Measurements from ENCODE around the gene NFATC2. TPM values are rescaled to one million over a fixed set of nuclear protein-coding genes. Genes with fewer than 3 reads are reported as not detected.

Gene NFATC2
- polyA plus RNA-seq, 1 donor from 2014 or later = not detected

GRCh38 chr20:51412333-51412871 lies 130.1 kb downstream of the NFATC2 start:
- H3K27ac ChIP-seq (ENCODE audit: low read length) = no peak overlapping the region
- H2AFZ ChIP-seq (ENCODE audit: low read depth, low read length) = no peak overlapping the region
- H4K20me1 ChIP-seq (ENCODE audit: insufficient read depth) = no peaks in the 10 kb centered on the region
- H3K79me2 ChIP-seq (replicated peaks; ENCODE audit: insufficient read depth, low read length) = no peaks in the 10 kb centered on the region
- H3K9me3 ChIP-seq (ENCODE audit: low read length) = no peaks in the 10 kb centered on the region
- H3K9me2 ChIP-seq (ENCODE audit: insufficient read depth, low read length) = no peaks in the 10 kb centered on the region
- no peaks in the 10 kb centered on the region for H3F3A ChIP-seq (ENCODE audit: insufficient read depth, low read length, poor library complexity, severe bottlenecking)
- no peak overlapping the region for H3K4me2 ChIP-seq (ENCODE audit: low read length)
- no peak overlapping the region for H3K9ac ChIP-seq (ENCODE audit: low read length)
- TF ChIP-seq TAF1 (IDR thresholded peaks at IDR 0.05; ENCODE audit: low read depth) (no peak), CTCF (IDR thresholded peaks at IDR 0.05; ENCODE audit: poor library complexity, severe bottlenecking) (no peak), EP300 (conservative IDR thresholded peaks at IDR 0.05; ENCODE audit: poor library complexity, severe bottlenecking) (no peak), EZH2 (IDR thresholded peaks at IDR 0.05; ENCODE audit: borderline replicate concordance, insufficient read depth, low read length, poor library complexity, severe bottlenecking) (no peak), RAD21 (conservative IDR thresholded peaks at IDR 0.05) (no peak), MXI1 (conservative IDR thresholded peaks at IDR 0.05; ENCODE audit: poor library complexity, severe bottlenecking) (no peak), REST (IDR thresholded peaks at IDR 0.05; ENCODE audit: borderline replicate concordance) (no peak), POLR2AphosphoS5 (IDR thresholded peaks at IDR 0.05) (no peak), SMC3 (conservative IDR thresholded peaks at IDR 0.05; ENCODE audit: poor library complexity) (no peak)
- no peaks in the 10 kb centered on the region for H3K27me3 ChIP-seq (ENCODE audit: insufficient read depth, low read depth, low read length)
- no peak overlapping the region for H3K4me3 ChIP-seq (ENCODE audit: low read length)
- no peaks in the 10 kb centered on the region for H3K36me3 ChIP-seq (ENCODE audit: insufficient read depth, low read length)

GRCh38 chr20:51411870-51412269 lies 130.6 kb downstream of the NFATC2 start:
- Histone ChIP-seq H4K20me1 (ENCODE audit: insufficient read depth) (no peaks in the 10 kb centered on the region), H3K27ac (ENCODE audit: low read length) (no peak overlapping the region), H3K27me3 (ENCODE audit: insufficient read depth, low read depth, low read length) (no peaks in the 10 kb centered on the region), H3K79me2 (replicated peaks; ENCODE audit: insufficient read depth, low read length) (no peaks in the 10 kb centered on the region), H3F3A (ENCODE audit: insufficient read depth, low read length, poor library complexity, severe bottlenecking) (no peaks in the 10 kb centered on the region), H3K9me3 (ENCODE audit: low read length) (no peaks in the 10 kb centered on the region), H3K4me3 (ENCODE audit: low read length) (no peak overlapping the region), H2AFZ (ENCODE audit: low read depth, low read length) (no peak overlapping the region), H3K36me3 (ENCODE audit: insufficient read depth, low read length) (no peaks in the 10 kb centered on the region), H3K9ac (ENCODE audit: low read length) (no peak overlapping the region), H3K9me2 (ENCODE audit: insufficient read depth, low read length) (no peaks in the 10 kb centered on the region), H3K4me2 (ENCODE audit: low read length) (no peak overlapping the region)
- TF ChIP-seq EZH2 (IDR thresholded peaks at IDR 0.05; ENCODE audit: borderline replicate concordance, insufficient read depth, low read length, poor library complexity, severe bottlenecking) (no peak), CTCF (IDR thresholded peaks at IDR 0.05; ENCODE audit: poor library complexity, severe bottlenecking) (no peak), REST (IDR thresholded peaks at IDR 0.05; ENCODE audit: borderline replicate concordance) (no peak), MXI1 (conservative IDR thresholded peaks at IDR 0.05; ENCODE audit: poor library complexity, severe bottlenecking) (no peak), RAD21 (conservative IDR thresholded peaks at IDR 0.05) (no peak), SMC3 (conservative IDR thresholded peaks at IDR 0.05; ENCODE audit: poor library complexity) (no peak), POLR2AphosphoS5 (IDR thresholded peaks at IDR 0.05) (no peak), EP300 (conservative IDR thresholded peaks at IDR 0.05; ENCODE audit: poor library complexity, severe bottlenecking) (no peak), TAF1 (IDR thresholded peaks at IDR 0.05; ENCODE audit: low read depth) (no peak)
